Retina (tissue), 1 donor: ENCODE measurements around the gene HOXB6.

ENCODE experiments used
- DNase-seq: peaks from one replicate; pipeline ENCODE4 v3.0.0-alpha.2; 2016

HOXB6 gene

DNA sequence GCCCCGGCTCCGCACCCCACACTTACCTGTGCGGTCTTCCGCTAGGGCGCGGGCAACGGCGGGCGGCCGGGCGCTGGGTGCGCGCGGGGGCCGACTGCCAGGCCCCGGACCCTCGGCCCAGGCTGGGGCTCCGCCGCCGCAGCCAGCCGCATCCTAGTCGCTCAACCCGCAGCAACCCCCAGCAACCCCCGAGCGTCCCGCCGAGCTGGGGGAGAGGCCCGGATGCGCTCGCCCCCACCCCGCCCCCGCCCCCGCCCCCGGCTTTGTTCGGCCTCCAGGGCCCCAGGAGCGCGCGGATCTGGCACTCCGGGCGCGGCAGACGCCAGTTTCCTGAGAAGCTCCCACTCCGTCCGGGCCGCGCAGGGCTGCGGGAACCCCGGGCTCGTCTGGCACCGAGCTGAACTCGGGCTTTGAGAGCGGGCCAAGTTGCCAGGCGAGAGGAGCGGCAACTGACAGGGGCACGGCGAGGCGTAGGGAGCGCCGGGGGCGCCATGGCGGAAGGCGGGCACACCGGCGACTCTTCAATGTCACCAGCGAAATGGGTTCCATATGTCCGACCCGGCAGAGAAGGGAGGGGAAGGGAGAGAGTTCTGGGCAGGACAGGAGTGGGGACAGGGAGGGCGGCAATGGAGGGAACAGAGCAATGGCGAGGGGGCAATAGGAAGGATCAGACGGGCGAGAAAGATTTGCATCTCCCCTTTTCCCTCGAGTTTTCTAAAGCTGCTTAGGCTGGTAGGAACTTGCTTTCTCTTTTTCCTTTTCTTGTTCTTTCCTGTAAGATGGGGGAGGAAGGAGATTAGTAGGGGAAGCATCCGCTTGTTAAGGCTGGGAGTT lies 40.4 kb downstream of the HOXB6 start:
- DNase-seq, result no peak

DNA sequence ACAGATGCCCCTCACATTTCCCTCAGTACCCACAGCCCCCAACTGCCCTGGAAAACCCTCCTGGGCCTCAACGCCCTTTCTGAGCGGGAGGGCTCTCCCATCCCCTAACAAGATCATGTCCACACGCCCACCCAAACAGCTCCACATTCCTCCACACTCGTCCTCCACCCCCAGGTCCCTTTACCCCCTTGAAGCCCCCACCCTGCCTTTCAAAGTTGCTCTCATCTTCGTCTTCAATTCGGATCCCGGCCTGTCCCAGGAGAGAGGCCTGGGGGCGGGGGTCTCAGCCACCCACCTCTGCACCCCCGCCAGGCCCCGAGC lies 41.0 kb downstream of the HOXB6 start:
- DNase-seq, result no peak

DNA sequence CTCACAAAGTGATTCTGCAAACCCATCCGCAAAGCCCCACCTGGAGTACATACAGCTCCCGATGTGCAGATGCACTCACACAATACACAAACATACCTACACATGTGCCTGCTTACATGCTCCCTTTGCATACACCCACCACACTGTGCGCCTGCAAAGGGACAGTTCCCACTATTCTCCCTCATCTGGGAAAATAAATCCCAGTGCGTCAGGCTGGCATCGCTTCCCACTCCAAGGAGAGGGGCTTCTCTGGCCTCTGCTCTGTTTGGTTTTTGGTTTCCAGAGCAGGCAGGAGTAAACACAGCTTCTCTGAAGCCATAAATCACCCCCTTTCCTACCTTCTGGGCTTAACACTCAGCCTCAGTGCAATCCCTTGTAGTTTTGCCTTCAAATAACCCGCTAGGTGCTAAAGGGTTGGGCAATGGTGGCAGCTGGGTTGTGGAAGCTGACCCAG lies 41.4 kb downstream of the HOXB6 start:
- DNase-seq, result no peak

DNA sequence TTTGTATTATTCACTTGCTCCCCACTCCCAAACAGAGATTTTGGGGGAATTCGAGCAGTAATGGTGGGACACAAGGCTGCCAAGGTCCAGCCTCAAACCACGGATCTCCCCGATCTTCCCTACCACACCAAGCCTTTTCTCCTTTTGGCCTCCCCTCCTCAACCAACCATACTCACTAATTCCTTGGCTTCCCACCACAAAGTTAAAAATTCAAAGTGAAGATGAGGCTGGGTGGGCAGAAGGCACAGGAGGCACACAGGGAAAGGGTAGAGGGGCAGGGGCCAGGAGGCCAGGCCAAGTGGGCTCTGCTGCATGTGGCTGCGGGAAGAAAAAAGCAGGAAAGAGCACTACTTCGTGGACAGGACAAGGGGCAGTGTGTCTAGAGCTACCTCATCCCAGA lies 41.9 kb downstream of the HOXB6 start:
- no peak for DNase-seq

DNA sequence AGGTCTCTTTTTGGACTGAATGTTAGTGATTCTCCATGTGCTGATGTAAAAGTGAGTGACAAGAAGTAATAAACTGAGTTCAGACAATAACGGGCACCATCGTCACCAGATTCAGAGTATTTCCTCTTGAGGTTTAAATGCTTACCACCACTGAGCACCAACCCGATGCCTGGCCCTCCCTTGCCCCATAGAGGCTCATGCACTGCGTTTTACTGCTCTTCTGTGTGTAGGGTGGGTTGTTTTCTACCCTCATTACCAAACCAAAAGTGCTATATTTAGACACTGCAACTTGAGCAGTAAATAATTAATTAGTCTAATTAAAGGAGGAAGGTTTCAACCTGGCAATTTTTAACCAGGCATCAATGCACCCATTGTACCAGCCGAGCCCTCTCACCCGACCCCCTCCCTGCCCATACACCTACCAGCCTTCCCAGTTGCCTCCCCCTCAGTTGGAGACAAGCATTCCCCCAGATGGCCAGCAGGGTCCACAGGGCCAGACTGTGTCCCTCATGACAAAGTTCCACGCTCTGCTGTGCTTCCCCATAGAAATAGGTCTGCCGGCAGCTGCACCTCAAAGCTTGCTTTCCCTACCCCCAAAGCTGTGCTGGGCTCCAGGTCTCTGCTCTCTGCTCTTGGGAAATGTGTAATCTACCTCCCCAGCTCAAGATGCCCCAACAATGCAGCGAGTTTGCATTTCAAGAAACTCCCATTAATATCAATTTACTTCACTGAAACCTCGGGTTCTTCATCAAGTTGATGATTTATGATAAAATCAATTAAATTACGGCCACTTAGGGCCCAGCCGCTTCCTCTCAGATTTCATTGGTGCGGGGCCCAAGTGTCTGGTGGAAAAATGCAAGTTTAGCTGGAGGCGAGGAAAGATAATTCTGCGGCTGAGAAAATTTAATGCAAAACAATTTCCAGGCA lies 42.6 kb downstream of the HOXB6 start:
- no peak for DNase-seq

DNA sequence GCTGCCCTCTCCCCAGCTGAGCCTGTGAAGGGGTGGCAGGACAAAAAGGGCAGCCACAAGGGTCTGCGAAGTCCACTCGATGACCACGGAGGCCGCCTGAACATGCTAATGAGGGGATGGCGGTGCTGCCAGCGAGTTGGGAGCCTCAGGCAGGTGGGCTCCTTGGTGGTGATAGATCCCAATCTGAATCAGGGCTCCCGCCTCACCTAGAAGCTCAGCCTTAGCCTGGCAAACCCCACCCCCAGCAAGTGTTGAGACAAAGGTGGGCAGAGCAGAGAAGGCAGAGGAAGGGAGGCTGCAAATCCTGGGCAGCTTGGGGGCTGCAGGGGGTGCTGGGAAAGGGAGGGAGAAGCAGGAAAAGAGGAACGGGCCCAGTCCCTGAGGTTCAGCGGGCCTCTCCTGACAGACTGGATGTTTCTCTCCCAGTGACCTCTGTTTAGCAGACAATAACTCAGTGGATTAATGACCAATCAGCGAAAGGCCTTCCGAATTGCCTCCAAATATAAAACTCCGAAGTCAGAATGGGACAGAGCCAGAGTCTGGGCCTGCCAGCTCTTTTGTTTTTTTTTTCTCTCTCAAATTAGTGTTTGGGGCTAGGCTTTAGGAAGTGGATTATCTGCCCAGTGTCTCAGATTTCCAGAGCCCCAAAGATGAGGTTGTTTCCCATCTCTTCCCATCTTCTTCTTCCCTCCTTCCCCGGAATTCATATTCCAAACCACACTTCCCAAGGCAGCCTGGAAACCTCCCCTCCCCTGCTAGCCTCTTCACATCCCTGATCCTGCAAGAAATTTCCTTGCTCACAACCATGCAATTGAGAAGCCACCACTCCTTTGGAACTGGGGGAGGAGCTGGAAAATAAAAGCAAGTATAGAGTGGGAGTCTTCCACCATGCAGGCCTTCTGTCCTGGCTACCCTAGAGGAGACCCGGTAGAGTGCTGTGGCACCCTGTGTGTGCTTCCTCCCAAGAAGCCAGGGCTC lies 44.7 kb downstream of the HOXB6 start:
- DNase-seq, result no peak

DNA sequence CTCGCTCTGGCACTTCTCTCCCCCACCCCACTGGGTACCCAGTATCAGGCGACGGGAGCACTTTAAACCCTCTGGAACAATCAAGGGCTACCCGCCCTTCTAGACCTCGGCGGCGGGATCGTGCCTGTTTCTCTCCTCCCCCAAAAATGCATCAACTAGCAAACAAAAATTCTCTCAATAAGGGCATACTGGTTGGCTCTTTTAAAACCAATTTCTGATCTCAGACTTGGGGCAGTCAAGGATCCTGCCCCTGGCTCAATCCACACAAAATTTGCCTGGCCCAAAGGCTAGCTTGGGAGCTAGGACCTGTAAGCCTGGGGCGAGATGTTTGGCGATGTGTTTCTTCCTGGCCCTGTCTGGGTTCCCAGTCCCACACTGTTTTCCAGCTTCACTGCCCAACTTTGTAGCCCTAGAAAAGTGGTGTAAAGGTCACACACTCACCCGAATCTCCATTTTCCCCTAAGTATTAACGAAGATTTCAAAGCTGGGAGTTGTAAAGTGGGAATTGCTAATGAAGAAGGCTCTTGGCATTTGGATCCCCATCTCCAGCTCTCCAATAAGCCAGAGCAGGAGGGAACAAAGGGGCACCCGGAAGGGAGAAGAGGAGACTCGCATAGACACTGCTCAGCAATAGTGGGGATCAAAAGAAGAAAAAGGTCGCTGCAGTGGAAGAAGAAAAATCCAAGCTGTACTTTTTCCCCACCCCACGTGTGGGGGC lies 45.5 kb downstream of the HOXB6 start:
- DNase-seq, result no peak

DNA sequence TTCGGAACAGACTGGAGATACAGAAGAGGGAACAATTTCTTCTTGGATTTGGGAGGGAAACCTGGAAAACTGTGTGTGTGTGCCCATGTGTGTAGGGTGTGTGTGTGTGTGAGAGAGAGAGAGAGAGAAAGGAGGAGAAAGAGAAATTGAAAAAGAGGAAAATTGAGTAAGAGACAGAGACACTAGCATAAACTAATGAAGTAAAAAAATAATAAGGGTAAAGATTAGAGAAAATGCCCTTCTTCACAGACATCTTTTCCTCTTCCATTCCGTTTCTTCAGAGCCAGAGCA lies 46.0 kb downstream of the HOXB6 start:
- no peak for DNase-seq

DNA sequence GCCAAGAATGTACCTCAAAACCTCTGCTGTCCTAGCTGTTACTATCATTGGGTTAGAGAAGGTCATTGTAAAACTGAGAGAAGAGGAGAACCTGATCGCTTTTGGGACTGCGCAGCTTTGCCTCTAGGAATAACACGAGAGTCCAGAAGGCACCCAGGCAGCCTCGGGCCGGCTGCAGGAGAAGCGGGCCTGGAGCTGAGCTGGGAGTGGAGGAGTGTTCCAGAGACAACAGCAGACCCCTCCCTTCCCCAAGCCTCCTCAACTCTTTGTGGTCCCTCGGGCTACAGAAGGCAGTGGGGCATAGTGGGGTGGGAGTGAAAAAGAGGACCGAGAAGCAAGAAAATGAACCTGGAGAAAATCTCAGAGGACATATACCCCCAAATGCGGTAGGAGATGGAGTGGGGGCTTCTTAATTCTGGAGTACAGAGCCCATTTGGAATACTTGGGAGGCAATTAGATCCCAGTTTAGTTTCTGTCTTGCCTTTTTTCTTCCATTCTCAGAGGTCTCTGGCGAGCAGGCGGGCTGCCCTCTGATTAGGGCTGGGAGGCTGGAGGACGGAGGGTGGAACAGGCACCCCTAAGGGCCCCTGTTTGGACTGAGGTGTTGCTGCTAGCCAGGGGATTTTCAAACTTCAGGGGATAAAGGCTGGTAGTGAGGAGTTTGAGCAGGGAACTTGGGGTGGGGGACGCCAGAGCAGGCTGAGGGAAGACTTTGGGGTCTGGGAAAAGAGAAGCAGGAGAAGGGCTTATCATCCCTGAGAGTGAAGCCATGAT lies 46.5 kb downstream of the HOXB6 start:
- no peak for DNase-seq

DNA sequence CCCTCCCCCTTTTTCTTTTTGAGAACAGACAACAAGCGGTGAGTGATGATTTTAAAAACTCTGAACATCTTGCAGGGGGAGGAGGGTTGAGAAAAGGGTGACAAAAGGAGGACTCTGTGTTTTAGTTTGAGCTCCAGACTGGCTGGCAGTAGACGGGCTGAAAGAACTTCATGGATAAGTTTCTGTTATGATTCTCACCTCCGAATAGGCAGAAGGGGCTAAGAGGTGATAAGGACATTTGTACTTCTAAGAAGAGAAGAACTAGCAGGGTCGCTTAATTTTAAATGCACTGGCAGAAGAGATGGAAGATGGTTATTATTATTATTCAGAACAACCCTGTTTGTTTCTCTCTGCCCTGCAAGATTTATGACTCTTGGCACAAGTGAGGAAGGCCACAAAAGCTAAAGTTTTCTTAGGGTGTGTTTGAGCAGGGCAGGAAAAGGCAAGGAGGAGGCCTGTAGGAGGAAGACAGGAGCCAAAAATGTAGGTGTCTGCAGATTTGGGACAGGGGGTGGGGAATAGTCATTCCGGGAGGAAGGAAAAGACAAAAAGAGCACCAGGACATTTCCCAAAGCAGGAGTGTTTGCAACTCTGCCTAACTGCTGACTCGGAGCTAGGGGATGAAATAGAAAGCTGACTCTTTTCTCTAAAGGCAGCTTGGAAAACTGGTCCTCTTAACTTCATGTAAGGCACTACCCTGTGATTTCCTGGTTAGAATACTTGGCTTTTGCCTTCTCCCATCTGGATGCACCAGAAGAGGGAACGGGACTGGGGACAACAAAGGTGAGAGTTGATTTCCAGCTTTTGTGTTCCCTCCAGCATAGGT lies 48.0 kb downstream of the HOXB6 start:
- no peak for DNase-seq

DNA sequence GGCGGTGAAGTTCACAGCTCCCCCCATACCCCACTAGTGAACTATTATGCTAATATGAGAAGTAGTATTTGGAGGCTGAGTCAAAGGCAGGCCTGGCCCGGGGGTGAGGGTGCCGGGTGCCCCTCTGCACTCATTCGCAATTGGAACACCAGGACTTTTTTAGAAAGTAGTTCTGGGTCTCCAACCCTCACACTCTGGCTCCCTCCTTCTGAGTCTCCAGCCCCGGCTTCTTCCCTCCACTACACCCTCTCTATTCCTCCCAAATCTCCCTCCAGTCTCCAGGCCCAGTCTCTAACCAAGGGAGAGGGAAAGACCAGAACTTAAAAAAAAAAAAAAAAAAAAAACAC lies 48.6 kb downstream of the HOXB6 start:
- DNase-seq, result no peak

DNA sequence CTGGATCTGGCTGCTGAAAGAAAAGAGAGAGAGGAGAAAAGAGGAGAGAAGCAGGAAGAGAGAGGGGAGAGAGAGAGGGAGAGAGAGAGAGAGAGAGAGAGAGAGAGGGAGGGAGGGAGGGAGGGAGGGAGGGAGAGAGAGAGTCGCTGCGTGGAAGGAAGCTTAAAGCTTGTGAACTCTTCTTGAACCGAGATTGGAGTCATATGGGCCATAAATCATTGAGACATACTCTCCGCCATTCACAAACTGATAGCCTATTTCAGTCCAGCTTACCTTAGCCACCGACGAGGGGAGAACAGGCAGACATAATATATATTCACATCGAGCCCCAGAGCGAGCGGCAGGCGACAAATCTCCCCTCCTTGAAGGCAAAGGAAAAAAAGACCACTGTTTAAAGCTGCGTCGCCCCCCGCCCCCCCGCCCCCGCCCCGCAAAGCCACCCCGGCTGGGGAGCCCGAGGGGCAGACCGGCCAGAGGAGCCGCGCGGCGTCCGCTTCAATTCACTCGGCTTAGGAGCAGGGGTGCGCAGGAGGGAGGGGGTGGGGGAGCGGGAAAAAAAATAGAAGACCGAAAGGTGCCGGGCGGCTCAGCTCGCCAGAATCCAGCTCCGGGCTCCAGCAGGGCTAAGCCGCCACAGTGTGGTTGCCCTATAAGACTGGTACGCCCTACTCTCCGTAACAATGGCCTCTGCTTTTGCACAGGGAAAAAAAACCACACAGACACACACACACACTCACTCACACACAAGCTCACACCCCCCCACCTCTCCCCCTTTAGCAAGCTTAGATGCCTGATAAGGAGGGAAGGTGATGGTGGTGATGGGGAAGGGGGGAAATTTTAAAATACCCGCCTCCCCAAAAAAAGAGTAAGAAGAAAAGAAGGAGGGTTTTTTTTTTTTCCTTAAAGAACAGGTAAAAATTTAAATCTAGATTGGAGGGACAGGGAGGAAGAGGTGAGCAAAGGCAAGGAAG lies 49.2 kb downstream of the HOXB6 start:
- DNase-seq, result no peak

DNA sequence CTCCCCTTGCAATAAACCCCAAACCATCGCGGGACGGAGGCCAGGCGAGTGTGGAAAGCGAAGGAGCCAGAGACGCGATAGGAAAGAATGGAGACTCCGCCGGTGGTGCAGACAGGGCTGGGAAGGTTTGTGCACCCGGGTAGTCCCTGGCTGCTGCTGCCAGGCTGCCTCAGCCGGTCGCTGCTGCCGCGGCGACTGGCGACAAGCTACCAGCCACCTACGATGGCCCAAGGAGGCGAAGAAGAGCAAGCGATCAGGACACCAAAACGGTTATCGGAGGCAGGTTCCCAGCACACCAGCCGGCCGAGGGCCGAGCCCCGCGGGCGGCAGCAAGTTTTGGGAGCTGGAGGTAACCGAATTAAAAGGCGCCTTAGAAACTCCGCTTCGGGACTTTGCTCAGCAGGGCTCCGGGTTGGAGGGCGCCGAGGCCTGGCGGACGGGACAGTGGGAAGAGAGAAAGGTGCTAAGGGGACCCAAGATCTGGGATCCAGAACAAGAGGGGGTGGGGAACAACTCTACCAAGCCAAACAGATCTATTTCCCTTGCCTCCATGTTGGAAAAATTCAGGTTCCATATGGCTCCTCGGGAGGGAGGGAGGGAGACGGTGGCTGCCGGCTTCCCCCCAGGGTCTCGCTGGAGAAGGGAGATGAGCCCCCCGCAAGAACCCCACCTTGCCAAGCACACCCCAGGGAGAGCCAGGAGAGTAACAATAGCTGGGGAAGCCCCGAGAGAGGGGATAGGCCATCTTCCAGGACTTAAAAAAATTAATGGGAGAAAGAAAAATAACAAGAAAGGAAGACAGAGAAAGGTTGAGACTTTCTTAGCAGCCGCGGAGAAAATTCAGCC lies 50.2 kb downstream of the HOXB6 start:
- DNase-seq, result no peak

DNA sequence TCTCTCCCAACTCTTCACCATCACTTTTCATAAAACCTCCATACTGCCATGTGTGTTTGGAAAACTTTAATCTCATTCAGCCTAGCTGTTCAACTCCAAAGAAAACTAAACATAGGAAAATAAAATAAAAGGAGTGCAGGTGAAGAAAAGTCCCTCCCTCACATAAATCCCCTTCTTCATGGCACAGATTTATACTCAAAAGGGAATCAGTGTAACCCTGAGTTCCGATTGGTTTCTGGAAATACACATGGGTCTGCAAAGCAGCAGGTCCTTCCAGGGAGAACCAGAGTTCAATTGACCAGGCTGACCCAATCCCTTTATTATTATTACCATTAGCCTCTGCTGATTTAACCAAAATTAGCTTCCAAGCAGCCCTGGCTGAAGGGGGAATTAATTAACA lies 51.0 kb downstream of the HOXB6 start:
- DNase-seq, result no peak

DNA sequence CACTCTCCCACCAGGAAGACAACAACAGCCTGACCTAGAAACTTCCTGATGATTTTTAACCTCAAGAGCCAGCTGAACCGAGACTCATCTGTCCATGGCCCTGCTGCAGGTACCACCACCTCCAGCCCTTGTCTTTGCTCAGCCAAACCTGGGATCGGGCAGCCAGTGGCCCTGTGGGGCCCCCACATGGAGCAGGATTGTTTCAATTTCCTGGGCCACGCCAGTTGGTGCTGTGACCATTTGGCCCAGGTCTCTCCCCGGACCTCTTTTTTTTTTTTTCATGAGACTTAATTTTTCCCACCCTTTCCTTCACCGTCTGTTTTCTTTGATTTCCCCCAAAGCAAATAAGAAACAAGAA lies 51.6 kb downstream of the HOXB6 start:
- no peak for DNase-seq

DNA sequence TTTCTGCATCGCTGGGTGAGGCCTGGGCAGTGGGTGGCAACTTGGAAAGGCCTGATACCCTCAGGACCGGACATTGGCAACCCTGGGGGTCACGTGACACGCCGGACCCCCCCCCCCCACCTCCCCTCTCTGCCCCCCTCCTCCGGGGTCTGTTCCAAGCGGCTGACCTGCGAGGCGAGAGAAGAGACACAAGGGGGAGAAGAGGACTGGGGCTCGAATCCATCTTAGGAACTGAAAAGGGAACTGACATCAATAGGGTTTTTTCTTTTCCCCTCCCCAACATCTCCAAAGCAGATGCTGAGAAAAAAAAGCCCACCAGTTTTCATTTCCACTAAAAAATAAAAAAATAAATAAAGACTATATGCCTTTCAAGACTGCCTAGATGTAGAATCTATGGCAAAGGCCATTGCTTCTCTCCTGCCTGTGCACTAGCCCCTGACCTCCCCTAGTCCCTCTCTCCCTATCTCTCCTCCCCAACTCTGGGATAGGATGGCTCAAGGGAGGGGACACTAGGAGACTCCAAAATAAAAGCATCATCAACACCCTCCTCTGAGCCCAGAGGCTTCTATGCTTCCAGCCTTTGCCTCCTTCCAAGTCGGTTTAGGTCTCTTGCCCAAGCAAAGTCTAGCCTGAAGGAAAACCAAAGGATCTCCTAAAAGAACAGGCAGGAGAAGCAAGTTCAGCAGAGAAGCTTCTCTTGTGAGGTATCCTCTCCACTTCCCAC lies 52.2 kb downstream of the HOXB6 start:
- no peak for DNase-seq

DNA sequence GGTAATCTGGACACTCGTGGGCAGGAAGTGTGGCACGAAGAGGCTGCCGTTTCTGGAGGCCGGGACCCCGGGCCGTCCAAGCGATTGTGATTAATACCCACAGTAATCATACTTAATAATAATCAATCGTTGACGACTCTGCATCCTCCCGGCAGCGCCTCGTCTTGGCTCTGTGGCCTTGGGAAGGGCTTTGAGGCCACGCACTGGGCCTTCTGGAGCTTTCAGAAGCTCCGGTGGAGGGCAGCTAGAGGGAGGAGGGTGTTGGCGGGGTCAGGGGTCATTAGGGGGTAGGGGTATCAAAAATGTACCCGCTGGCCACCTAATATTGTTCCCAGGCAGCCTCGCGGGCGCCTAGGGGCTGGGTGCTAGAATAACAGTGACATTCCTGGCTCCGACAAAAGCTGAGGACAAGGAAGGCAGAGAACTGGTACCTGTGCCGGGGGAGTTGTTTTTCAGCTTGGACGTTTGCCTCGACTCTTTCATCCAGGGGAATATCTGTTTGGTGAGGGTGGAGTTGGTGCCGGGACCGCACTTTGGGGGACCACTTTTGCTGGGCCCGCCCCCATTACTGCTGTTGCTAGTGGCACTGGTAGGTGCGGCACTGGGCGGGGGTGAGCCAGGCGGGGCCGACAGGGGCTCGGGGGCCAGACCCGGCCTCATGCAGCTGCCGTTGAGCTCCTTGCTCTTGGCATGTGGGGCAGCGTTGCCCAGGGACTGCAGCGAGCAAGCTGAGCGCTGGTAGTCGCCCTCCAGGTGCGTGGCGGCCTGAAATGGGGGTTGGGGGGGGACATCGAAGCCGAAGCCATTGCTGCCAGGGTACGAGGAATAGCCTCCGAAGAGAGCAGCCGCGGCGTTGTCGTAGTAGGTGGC lies 53.0 kb downstream of the HOXB6 start:
- DNase-seq, result no peak
